Fibroblast of lung (primary cell): ENCODE measurements around the gene EFNB2.

Experiments
- CTCF ChIP-seq, 2 donors: IDR thresholded peaks in 1 of 2; conservative IDR thresholded peaks in 1 of 2; 1 replicate in 1 of 2; 2 replicates in 1 of 2; pipeline ENCODE4 v1.5.1; 2011 to 2012; ENCODE audit warnings: low read length in 2 of 2, control low read depth in 1 of 2, inconsistent platforms in 1 of 2, low read depth in 1 of 2, mild to moderate bottlenecking in 1 of 2
- EZH2 ChIP-seq: IDR thresholded peaks from 2 replicates; pipeline ENCODE4 v1.5.1; 2012; ENCODE audit warnings: low read length, control low read depth, mild to moderate bottlenecking; ENCODE audit errors: missing control alignments

- TF ChIP-seq EZH2, result no peak
- no peak for TF ChIP-seq CTCF (conservative IDR thresholded peaks at IDR 0.05 in 1 of 2, IDR thresholded peaks at IDR 0.05 in 1 of 2; ENCODE audit: low read depth in 1 of 2, low read length in 2 of 2)
These were observed 57.3 kb downstream of the EFNB2 start for GRCh38 chr13:106478116-106478515.
